ENCODE measurements around the gene RNH1. TPM values are rescaled to one million over a fixed set of nuclear protein-coding genes. Genes with fewer than 3 reads are reported as not detected.

Gene RNH1
- total RNA-seq, 4 donors from 2014 or later: 378 to 392 (median 383) TPM

DNA sequence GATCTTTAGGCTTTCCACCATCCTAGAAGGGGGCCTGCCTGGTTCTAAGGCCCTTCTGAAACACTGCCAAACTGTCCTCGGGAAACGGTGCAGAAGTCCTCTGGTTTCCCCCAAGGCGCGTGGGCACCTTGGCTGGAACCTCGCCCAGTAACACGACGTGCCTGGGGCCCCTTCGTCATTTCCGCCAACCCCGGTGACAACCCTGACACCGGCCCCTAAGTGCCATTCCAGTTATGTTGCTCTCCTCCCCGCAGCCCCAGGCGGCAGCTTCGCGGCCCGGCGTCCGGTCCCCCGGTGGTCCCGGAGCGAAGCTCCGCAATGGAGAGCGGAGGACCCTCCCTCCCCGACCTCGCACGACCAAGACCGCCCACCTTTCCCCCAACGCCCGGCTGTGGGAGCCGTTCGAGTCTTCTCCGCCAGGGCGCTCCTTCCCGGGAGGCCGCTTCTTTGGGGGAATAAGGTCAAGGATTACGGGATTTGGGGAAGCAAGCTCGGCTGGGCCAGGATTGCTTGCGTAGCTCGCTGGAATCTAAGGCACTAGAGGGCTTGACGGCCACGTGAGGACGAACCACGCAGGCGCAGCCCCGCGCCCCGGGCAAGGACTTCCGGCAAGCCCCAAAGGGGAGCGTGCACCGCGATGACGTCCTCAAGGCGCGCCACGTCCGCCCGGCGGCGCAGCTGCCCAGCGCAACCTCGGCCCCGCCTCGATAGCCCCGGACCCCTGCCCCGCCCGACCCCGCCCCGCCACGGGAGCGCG is 626 bp downstream of the RNH1 start:
- peaks cover 47% of the 10 kb centered on the region for H3K4me1 ChIP-seq
- no peaks in the 10 kb centered on the region for H3K27me3 ChIP-seq
- H3K36me3 ChIP-seq: peaks cover 6% of the 10 kb centered on the region
- peak overlapping the region; percentile 83 for H3K4me3 ChIP-seq
- 0% methylated on average over 20 of the region's 71 CpGs for WGBS
- TF ChIP-seq POLR2A (IDR thresholded peaks at IDR 0.05) (peak; percentile 6 to 62), POLR2AphosphoS5 (IDR thresholded peaks at IDR 0.05) (peak in 2 of 3 donors; percentile 26 to 62), EP300 (IDR thresholded peaks at IDR 0.05) (no peak)
- TF ChIP-seq, protein P1, sequence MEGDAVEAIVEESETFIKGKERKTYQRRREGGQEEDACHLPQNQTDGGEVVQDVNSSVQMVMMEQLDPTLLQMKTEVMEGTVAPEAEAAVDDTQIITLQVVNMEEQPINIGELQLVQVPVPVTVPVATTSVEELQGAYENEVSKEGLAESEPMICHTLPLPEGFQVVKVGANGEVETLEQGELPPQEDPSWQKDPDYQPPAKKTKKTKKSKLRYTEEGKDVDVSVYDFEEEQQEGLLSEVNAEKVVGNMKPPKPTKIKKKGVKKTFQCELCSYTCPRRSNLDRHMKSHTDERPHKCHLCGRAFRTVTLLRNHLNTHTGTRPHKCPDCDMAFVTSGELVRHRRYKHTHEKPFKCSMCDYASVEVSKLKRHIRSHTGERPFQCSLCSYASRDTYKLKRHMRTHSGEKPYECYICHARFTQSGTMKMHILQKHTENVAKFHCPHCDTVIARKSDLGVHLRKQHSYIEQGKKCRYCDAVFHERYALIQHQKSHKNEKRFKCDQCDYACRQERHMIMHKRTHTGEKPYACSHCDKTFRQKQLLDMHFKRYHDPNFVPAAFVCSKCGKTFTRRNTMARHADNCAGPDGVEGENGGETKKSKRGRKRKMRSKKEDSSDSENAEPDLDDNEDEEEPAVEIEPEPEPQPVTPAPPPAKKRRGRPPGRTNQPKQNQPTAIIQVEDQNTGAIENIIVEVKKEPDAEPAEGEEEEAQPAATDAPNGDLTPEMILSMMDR (IDR thresholded peaks at IDR 0.05): no peak
- peak; percentile 98 to 99 for DNase-seq (ENCODE audit: low spot score in 2 of 2)
- peak overlapping the region; percentile 100 for H3K27ac ChIP-seq
- H3K9me3 ChIP-seq: no peaks in the 10 kb centered on the region

DNA sequence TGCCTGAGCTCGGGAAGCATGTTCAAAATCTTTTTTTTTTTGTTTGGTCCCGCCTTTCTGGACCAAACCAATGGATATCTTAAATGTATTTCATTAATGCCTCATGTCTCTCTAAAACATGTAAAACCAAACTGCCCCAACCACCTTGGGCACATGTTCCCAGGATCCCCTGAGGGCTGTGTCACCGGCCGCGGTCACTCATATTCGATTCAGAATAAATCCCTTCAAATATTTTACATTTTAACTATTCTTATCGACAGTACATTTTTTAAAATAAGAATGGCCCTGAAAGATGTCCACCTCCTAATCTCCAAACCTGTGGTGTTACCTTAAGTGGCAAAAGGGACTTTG is 2.1 kb downstream of the RNH1 start:
- Histone ChIP-seq H3K4me1 (peaks cover 47% of the 10 kb centered on the region), H3K27ac (peak overlapping the region; percentile 100), H3K4me3 (peak overlapping the region; percentile 83), H3K9me3 (no peaks in the 10 kb centered on the region), H3K27me3 (no peaks in the 10 kb centered on the region), H3K36me3 (peaks cover 20% of the 10 kb centered on the region)
- DNase-seq (ENCODE audit: low spot score in 2 of 2): no peak
- TF ChIP-seq, protein P1 (IDR thresholded peaks at IDR 0.05): no peak
- TF ChIP-seq EP300 (IDR thresholded peaks at IDR 0.05) (no peak), POLR2AphosphoS5 (IDR thresholded peaks at IDR 0.05) (no peak), POLR2A (IDR thresholded peaks at IDR 0.05) (no peak)
- 47% methylated on average over 7 of the region's 7 CpGs for WGBS

DNA sequence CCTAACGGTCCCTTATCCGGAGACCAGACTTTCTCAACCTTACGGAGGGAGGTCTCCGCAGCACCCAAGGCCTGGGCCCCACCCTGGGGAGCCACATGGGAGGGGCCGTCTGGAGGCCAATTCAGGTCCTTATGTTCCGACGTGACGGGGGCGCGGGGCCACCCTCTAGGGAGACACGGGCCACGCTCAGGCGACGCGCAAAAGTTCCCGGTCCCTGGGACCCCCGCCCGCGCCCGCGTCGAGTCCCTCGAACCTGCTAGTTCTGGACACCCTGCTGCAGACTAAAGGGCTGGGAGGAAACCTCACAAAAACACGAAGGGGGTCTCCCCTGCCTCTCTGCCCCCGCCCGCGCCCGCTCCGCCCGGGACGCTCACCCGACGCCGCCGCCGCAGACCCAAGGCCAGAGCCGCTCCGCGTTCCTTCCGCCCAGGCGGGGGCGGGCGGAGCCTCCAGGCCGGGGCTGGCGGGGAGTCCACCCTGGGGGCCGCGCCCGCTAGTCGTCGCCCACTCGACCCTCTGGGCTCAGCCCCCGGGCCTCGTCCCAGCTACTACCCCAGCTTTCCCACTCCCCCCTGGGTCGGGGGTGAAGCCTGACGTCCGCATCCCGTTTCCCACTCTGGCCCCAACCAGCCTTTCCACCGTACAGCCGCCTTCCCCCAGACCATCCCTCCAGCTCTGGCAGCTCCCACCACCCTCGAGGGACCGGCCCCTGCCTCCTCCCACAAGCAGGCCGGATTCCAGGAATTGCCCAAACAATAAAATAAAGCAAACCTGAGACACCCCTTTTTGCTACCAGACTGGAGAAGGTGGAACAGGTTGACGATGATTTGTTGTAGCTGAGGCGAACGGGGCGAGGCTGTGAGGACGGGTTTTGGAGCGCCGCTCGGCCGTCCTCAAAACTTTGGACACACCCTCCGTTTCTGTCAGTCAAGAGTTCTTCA is 2.7 kb downstream of the RNH1 start:
- no peaks in the 10 kb centered on the region for H3K9me3 ChIP-seq
- 9% methylated on average over 39 of the region's 72 CpGs for WGBS
- TF ChIP-seq, protein P1 (IDR thresholded peaks at IDR 0.05): no peak
- TF ChIP-seq POLR2AphosphoS5 (IDR thresholded peaks at IDR 0.05): peak in 1 of 3 donors; percentile 12
- H3K4me3 ChIP-seq: peak overlapping the region; percentile 83
- H3K27ac ChIP-seq: peak overlapping the region; percentile 100
- H3K4me1 ChIP-seq: peaks cover 47% of the 10 kb centered on the region
- peak; percentile 80 to 85 for DNase-seq (ENCODE audit: low spot score in 2 of 2)
- H3K36me3 ChIP-seq: peaks cover 27% of the 10 kb centered on the region
- H3K27me3 ChIP-seq: no peaks in the 10 kb centered on the region

DNA sequence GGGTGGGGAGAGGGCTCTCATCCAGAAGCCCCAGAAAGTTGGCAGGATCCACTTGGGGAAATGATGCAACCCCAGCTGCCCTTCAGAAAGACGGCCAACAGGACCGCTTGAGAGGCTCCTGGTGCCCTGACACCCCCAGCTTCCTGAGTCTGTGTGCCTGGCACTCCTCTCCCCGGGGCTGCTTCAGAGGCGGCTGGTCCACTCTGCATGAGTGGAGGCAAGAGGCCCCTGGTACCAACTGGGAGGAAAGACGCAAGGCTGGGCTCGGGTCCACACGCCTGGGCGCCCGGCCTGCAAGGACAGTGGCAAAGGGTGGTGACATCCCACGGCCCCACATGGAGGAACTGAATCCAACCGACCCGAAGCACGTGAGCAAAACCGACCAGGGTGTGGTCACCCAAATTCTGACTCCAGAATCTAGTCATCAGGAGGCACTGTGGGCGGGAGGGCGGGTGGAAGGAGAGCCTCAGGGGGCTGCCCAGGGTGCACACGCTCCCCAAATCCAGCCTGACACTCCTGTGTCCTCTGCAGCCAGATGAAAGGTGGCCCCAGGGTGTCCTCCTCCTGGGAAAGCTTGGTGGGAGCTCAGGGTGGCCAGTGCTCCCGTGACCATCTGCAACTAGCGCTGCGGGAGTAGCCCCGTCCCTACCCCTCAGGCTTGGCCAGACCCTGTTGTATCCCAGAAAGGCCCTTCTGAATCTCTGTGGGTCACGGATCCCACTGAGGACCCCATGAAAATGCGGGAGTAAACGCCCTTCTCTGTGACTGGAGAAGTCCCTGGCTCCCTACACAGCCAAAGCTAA is 3.7 kb downstream of the RNH1 start:
- H3K27ac ChIP-seq: peak overlapping the region; percentile 100
- H3K36me3 ChIP-seq: peaks cover 36% of the 10 kb centered on the region
- H3K9me3 ChIP-seq: no peaks in the 10 kb centered on the region
- H3K4me1 ChIP-seq: peaks cover 47% of the 10 kb centered on the region
- 16% methylated on average over 15 of the region's 24 CpGs for WGBS
- TF ChIP-seq, protein P1 (IDR thresholded peaks at IDR 0.05): no peak
- TF ChIP-seq POLR2A (IDR thresholded peaks at IDR 0.05) (no peak), EP300 (IDR thresholded peaks at IDR 0.05) (no peak), POLR2AphosphoS5 (IDR thresholded peaks at IDR 0.05) (no peak)
- peak; percentile 90 for DNase-seq (ENCODE audit: low spot score in 2 of 2)
- H3K27me3 ChIP-seq: no peaks in the 10 kb centered on the region
- peak overlapping the region; percentile 83 for H3K4me3 ChIP-seq
